ENCODE results near the gene DFFA. TPM values are rescaled to one million over a fixed set of nuclear protein-coding genes. Genes with fewer than 3 reads are reported as not detected.

DFFA gene
- total RNA-seq, 2 experiments from 2014 or later, result 77.3 to 79.1 TPM

DNA sequence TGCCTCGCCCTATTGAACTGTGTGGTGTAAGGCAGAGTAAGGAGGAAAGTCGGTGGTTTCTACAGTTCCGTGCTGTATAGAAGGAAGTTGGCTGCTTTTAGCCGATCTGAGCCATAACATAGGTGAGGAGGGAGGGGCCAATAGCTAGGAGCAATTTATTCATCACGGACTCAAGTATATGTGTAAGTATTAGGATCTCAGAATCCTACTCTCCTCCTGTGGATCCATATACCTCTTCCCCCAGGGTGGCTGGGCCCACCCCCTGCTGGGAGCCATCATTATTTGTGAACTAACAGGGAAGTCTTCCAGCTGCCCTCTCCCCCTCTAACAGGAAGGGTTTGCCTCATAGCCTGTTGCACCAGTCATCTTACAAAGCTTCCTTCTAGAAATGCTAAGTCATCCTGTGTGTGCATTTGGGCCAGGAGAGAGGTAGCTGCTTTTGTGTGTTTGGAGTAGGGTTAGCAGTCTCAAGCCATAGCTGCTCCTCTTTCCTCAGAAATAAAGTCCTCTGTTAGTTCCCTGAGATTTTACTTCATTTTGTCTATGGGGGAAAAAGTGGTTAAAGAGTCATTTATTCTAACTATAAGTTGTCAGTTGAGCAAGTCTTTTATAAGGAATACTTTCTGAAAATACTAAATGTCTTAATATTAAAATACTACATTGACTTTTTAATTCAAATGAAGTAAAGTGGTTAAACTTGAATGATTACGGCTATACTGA is 57.0 kb downstream of the DFFA start:
- CTCF ChIA-PET, result interaction anchor here (0.5 to 0.6 kb wide), 2 partner anchors 50 to 227 kb away, joined by 3 to 4 read pairs; no protein-coding TSS in a partner anchor
- POLR2A ChIA-PET, result no interaction called here

DNA sequence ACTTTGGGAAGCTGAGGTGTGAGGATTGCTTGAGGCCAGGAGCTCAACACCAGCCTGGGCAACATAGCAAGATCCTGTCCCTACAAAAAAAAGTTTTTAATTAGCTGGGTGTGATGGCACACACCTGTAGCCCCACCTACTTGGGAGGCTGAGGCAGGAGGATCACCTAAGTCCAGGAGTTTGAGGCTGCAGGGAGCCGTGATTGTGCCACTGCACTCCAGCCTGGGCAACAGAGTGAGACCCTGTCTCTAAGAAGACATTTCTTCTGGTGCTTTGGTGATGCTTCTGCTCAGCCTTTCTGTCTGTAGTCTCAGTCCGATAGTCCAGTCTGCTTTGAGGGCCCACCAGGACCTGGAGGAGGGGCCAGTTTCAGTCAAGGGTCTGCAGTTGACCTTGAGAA is 65.1 kb downstream of the DFFA start:
- CTCF ChIA-PET, result interaction anchor here (1.0 kb wide), 1 partner anchor 9 kb away, joined by 3 read pairs; no protein-coding TSS in a partner anchor

More for the DNA sequence above, 65.1 kb downstream of the DFFA start:
- POLR2A ChIA-PET, result no interaction called here

Other genes starting within 250 kb of the DFFA start
- 100 to 1,000 TPM; 131 to 137 TPM for gene PGD, start 73.5 kb downstream of the DFFA start, total RNA-seq
- gene CENPS, start 42.1 kb downstream of the DFFA start, total RNA-seq, result 10 to 100 TPM; 32.8 to 35.2 TPM
- under 1 TPM; 0.23 to 0.46 TPM for gene CORT, start 22.5 kb downstream of the DFFA start, total RNA-seq
- 10 to 100 TPM; 19.6 to 19.9 TPM for gene PEX14, start 2.4 kb upstream of the DFFA start, total RNA-seq

Measured in activated CD8-positive, alpha-beta memory T cell treated with anti-CD3 and anti-CD28 coated beads for 36 hours (primary cell).